HepG2 (cell line): Measurements from ENCODE around the gene UBTF. TPM values are rescaled to one million over a fixed set of nuclear protein-coding genes. Genes with fewer than 3 reads are reported as not detected.

Experiments
- ATAC-seq: fragments of 200-7000 bp; cut with Tn5 transposase; 3 replicates; pipeline ENCODE4 v1.9.1; 2020; ENCODE audit warnings: mild to moderate bottlenecking, moderate library complexity
- BruUV-seq: library from RNA; stranded (reverse); fragments of 400-500 nt; replicated peaks from 2 replicates; lab custom pipeline; 2021; lab: Mats Ljungman, UMichigan
- CTCF ChIA-PET: fragments of 300-600 bp; formaldehyde crosslinking; extraction: SDS; loops from one replicate; lab custom pipeline; 2021; ENCODE audit warnings: low total read pairs, inconsistent platforms, low intra/inter-chr PET ratio; lab: Yijun Ruan, JAX
- POLR2A ChIA-PET: fragments of 350-600 bp; sonication (Branson Sonifier 250); formaldehyde crosslinking; loops from one replicate; lab custom pipeline; 2020; ENCODE audit warnings: antibody characterized with exemption, inconsistent platforms; lab: Yijun Ruan, JAX
- DNase-seq: peaks from one replicate; pipeline ENCODE4 v3.0.0-alpha.2; 2015; ENCODE audit warnings: low spot score
- FAIRE-seq: peaks from 3 replicates; lab custom pipeline; 2011; peaks lifted over from hg19 to GRCh38; lab: Jason Lieb, UNC
- H2AFZ ChIP-seq: one replicate; pipeline ENCODE4 v1.6.1; 2011; ENCODE audit warnings: low read length, inconsistent platforms
- H3K27ac ChIP-seq: fragments of 300-600 bp; 3 replicates; pipeline ENCODE4 v1.8.0; 2011; ENCODE audit warnings: mixed run types, mild to moderate bottlenecking, mixed read lengths, low read length, inconsistent platforms; ENCODE audit not compliant: insufficient read depth; ENCODE audit errors: extremely low read length
- H3K27me3 ChIP-seq, 2 experiments: fragments of 200-600 bp in 1 of 2; 2 replicates in 1 of 2; 3 replicates in 1 of 2; pipeline versions ENCODE4 v1.6.0 to v1.8.0; 2011; ENCODE audit warnings: low read length in 2 of 2, mild to moderate bottlenecking in 2 of 2, moderate library complexity in 2 of 2, inconsistent platforms in 1 of 2; ENCODE audit not compliant: insufficient read depth in 2 of 2, control insufficient read depth in 1 of 2
- H3K36me3 ChIP-seq, 2 experiments: fragments of 200-600 bp in 1 of 2; replicated peaks in 1 of 2; 2 replicates in 1 of 2; 3 replicates in 1 of 2; pipeline versions ENCODE4 v1.5.1 to v1.8.0; 2011; ENCODE audit warnings: low read length in 2 of 2, inconsistent platforms in 1 of 2; ENCODE audit not compliant: insufficient read depth in 2 of 2, control insufficient read depth in 1 of 2
- H3K4me1 ChIP-seq: 2 replicates; pipeline ENCODE4 v1.5.1; 2012; ENCODE audit warnings: low read length, inconsistent platforms; ENCODE audit not compliant: insufficient read depth
- H3K4me2 ChIP-seq: 2 replicates; pipeline ENCODE4 v1.6.0; 2011; ENCODE audit warnings: low read depth, low read length, inconsistent platforms
- H3K4me3 ChIP-seq, 3 experiments: fragments of 200-600 bp in 1 of 3; sonication (generic), shearing (Covaris generic) in 1 of 3; replicated peaks in 1 of 3; 2 replicates each; pipeline ENCODE4 v1.5.1; 2011 to 2016; ENCODE audit warnings: low read length in 3 of 3, inconsistent platforms in 2 of 3, low read depth in 2 of 3, mild to moderate bottlenecking in 2 of 3, control low read depth in 1 of 3, mixed read lengths in 1 of 3; ENCODE audit not compliant: insufficient read depth in 1 of 3
- H3K79me2 ChIP-seq: one replicate; pipeline ENCODE4 v1.6.1; 2011; ENCODE audit warnings: low read length, inconsistent platforms; ENCODE audit not compliant: insufficient read depth
- H3K9ac ChIP-seq: 2 replicates; pipeline ENCODE4 v1.6.0; 2011; ENCODE audit warnings: mild to moderate bottlenecking, low read depth, low read length, inconsistent platforms; ENCODE audit not compliant: insufficient read depth
- H3K9me3 ChIP-seq: 2 replicates; pipeline ENCODE4 v1.5.1; 2012; ENCODE audit warnings: mild to moderate bottlenecking, low read length
- H4K20me1 ChIP-seq: 2 replicates; pipeline ENCODE4 v1.6.0; 2011; ENCODE audit warnings: inconsistent platforms, mild to moderate bottlenecking, low read length, moderate library complexity; ENCODE audit not compliant: insufficient read depth
- JUNB ChIP-seq: sonication (generic); formaldehyde crosslinking; IDR thresholded peaks from 2 replicates; pipeline ENCODE4 v1.8.0; 2022; ENCODE audit warnings: missing genetic modification reagents, mild to moderate bottlenecking, borderline replicate concordance
- KAT8 ChIP-seq: IDR thresholded peaks from 2 replicates; pipeline ENCODE4 v1.6.1; 2016; ENCODE audit warnings: missing genetic modification reagents, missing compliant biosample characterization
- PHF5A ChIP-seq: IDR thresholded peaks from one replicate; pipeline ENCODE4 v1.6.1; 2018; ENCODE audit warnings: low read depth, missing genetic modification reagents; ENCODE audit not compliant: unreplicated experiment
- RBM22 ChIP-seq: fragments of 200-400 bp; formaldehyde crosslinking; optimal IDR thresholded peaks from 2 replicates; pipeline ENCODE3; 2017; ENCODE audit warnings: mild to moderate bottlenecking, low read length, moderate library complexity
- SATB2 ChIP-seq: sonication (generic); formaldehyde crosslinking; IDR thresholded peaks from 2 replicates; pipeline ENCODE4 v1.5.0; 2020; ENCODE audit warnings: missing genetic modification reagents
- ZNF513 ChIP-seq: sonication (generic); formaldehyde crosslinking; conservative IDR thresholded peaks from 2 replicates; pipeline ENCODE4 v1.5.0; 2020; ENCODE audit warnings: missing genetic modification reagents
- WGBS: methylation state at CpG from one replicate; pipeline ENCODE4 v1.1.6; 2017; ENCODE audit warnings: low lambda C conversion rate; 5-methylcytosine and 5-hydroxymethylcytosine counted together
- in situ Hi-C: cut with HindIII; loops from 2 replicates; pipeline ENCODE4 v1.10.0; 2017; ENCODE audit warnings: low pct_unique_long_range_greater_than_20kb; ENCODE audit not compliant: extremely low pct_ligation_motif_present
- intact Hi-C: fragments of 100-400 bp; cut with micrococcal nuclease; formaldehyde crosslinking; loops from one replicate; pipeline ENCODE4 v1.10.0; 2022; ENCODE audit not compliant: unreplicated experiment
- polyA plus RNA-seq, 8 experiments: library from polyadenylated mRNA; depleted of rRNA in 3 of 8; stranded (reverse) in 7 of 8; unstranded in 1 of 8; fragments of >200 nt; fragmentation: Illumina TruSeq in 4 of 8; extraction: Trizol in 4 of 8; gene quantifications; 2 replicates each; pipeline versions ENCODE4 v1.2.1 to v1.2.3, GENCODE V29; 2011 to 2016; ENCODE audit warnings: low read depth in 4 of 8, missing spikeins in 1 of 8, mixed read lengths in 1 of 8; ENCODE audit not compliant: insufficient read depth in 1 of 8
- total RNA-seq, 5 experiments: library from RNA; depleted of rRNA; stranded (reverse); fragments of >200 nt; fragmentation: Illumina TruSeq; extraction: Trizol; gene quantifications; 2 replicates each; pipeline ENCODE4 v1.2.3, GENCODE V29; 2016; ENCODE audit warnings: low read depth in 1 of 5

Gene UBTF
- total and polyA plus RNA-seq, 2 of the 13 experiments (the other 11 are each of a cell fraction or from before 2014, with no cell fraction given): 15.2 to 60.9 TPM

DNA sequence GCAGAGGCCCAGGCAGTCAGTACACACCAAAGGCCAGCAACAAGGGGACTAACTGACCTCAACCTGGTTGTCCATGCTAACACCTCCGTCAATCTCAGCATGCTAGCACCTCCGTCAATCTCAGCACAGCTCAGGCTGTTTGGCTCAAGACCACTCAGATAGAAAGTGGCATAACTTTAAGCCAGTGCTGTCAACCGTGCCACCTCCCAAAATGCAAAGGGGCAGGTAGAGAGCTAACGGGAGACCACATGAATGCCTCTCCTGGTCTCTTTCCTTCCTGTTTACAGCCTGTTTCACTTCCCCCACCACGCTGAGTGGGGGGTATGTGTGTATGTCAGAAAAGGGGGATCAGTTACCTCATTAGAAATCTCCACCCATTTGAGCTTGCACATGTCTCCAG lies 3.3 kb downstream of the UBTF start:
- no peak for FAIRE-seq
- DNase-seq: no peak
- peaks cover 27 to 44% of the 10 kb centered on the region in 2 experiments for H3K36me3 ChIP-seq
- ATAC-seq: no peak
- 98% methylated on average over 5 of the region's 5 CpGs for WGBS
- no peak overlapping the region for H3K4me3 ChIP-seq
- BruUV-seq: no TSS peak
- no peaks in the 10 kb centered on the region; a peak in 1 of 5 replicates for H3K27me3 ChIP-seq
- H3K4me1 ChIP-seq: peaks cover 17% of the 10 kb centered on the region
- no peaks in the 10 kb centered on the region for H3K9me3 ChIP-seq
- peaks cover 28% of the 10 kb centered on the region for H3K79me2 ChIP-seq
- no peak for TF ChIP-seq KAT8
- peak; percentile 30 for TF ChIP-seq RBM22
- H3K9ac ChIP-seq: no peak overlapping the region
- H2AFZ ChIP-seq: no peak overlapping the region
- in situ Hi-C loops (no loop called here), intact Hi-C loops (no loop called here)
- H4K20me1 ChIP-seq: no peaks in the 10 kb centered on the region
- POLR2A ChIA-PET: interaction anchor here (1.4 kb wide), 1 partner anchor 10 kb away, joined by 3 read pairs; no protein-coding TSS in a partner anchor
- CTCF ChIA-PET: no interaction called here
- H3K27ac ChIP-seq: no peak overlapping the region
- no peak overlapping the region for H3K4me2 ChIP-seq

- H3K27me3 ChIP-seq: no peaks in the 10 kb centered on the region; a peak in 1 of 5 replicates
- intact Hi-C loops: no loop called here
- no peak overlapping the region for H3K9ac ChIP-seq
- ATAC-seq: no peak
- no peak overlapping the region for H2AFZ ChIP-seq
- TF ChIP-seq SATB2 (no peak), ZNF513 (CRISPR knock-in tag) (no peak), JUNB (CRISPR knock-in tag) (no peak), PHF5A (CRISPR knock-in tag) (no peak)
- TF ChIP-seq, all 625 proteins: peak for 0
- FAIRE-seq (no peak), DNase-seq (no peak)
- BruUV-seq: no TSS peak
- CTCF ChIA-PET: no interaction called here
- POLR2A ChIA-PET: interaction anchor here (0.5 kb wide), 1 partner anchor 88 kb away, joined by 4 read pairs; no protein-coding TSS in a partner anchor
- 96% methylated on average over 6 of the region's 6 CpGs for WGBS
- in situ Hi-C loops: no loop called here
- Histone ChIP-seq H3K27ac (no peak overlapping the region), H3K9me3 (no peaks in the 10 kb centered on the region), H4K20me1 (no peaks in the 10 kb centered on the region), H3K36me3 (peaks cover 29 to 57% of the 10 kb centered on the region in 2 experiments), H3K4me2 (no peak overlapping the region), H3K4me3 (no peak overlapping the region), H3K4me1 (peaks cover 17% of the 10 kb centered on the region), H3K79me2 (peaks cover 21% of the 10 kb centered on the region)
These were observed 4.6 kb downstream of the UBTF start for GRCh38 chr17:44214896-44215295.
